NCI-H748 treated with DMSO at 0.1 percent for 48 hours (cell line): ENCODE measurements around the gene IMMP2L.

Experiments
- DNase-seq: peaks from one replicate; lab custom pipeline; 2025; lab: John Stamatoyannopoulos, UW

The IMMP2L gene

DNA sequence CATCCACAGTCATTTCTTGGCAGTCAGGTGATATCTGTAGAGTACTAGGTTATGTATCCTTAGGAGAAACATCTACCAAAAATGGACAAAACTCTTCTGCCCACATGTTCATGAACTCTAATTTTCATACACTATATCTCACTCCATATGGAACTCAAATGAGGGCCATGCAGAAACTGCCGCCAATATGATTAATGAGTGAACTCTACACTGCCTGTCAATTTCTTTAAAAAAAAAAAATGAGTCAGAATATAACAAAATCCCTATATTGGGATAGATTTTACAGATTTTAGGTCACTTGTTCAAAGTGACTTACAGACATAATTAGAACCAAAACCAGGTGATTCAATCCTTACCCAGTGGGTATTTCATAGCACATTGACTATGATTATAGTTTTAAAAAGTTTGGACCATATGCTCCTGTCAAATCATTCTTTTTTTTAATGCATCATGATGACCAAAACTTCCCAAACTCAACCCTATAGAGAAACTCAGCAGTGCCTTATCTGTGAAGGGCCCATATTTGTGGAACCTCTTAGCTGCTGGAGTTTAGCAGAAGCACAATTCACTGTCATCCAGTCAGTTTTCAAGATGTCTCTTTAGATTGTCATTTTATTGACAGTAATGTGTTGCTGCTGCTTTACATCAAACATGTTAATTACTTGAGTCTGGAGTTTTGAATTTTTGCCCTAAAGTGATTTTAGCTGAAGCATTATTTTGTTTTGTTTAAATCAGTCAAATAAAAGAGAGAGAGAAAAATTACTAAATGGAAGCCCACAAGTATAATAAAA is 460.2 kb downstream of the IMMP2L start:
- no peak for DNase-seq

DNA sequence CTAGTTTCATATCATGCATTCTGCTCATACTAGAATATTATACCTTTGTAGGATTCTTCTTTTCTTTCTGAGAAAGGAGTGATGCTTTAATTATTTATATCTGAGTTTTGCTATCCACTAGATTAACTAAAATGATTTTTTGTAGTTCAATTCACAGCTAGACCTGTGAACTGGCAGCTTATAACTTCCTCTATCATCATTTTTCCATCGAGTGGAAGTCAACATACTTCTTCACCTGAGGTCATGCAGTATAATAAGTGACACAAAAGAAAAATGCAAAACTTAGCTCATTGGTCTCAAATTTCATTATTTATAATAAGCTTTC is 463.4 kb downstream of the IMMP2L start:
- DNase-seq = no peak

DNA sequence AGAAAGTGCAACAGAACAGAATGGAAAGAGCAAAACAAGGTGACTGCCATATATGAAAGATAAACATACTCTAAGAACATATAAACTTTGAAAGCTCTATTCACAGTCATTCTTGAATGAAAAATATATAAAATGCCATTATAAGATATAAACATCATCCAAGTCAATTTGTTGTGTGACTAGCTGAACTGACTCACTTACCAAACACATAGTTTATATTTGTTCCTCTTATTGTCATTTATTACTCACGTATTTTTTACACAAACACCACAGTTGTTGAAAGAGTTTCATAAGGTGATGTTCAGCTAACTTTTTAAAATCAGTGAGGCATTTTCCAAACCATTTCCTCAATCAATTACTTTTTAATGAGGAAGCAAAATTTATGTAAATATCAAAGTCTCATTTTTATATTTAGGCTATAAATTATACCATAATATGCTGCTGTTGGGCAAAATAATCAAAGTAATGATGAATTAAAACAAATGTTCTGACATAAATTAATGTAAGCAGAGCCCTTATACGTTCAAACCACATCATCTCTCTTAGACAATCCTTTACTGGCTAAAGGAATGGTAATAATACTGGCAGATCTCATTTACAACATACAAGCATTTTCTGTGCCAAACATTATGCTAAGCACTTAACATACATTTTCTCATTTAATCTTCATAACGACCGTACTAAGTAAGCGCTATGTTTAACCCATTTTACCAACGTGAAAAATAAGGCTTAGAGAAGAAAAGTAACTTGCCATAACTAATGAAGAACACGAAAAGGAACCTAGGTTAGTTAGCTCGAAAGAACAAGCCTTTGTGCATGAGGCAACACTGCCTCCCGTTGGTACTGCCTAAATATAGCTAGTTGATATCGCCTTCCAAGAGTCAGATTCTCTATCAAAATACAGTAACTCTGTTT is 464.0 kb downstream of the IMMP2L start:
- peak; percentile 36 for DNase-seq

DNA sequence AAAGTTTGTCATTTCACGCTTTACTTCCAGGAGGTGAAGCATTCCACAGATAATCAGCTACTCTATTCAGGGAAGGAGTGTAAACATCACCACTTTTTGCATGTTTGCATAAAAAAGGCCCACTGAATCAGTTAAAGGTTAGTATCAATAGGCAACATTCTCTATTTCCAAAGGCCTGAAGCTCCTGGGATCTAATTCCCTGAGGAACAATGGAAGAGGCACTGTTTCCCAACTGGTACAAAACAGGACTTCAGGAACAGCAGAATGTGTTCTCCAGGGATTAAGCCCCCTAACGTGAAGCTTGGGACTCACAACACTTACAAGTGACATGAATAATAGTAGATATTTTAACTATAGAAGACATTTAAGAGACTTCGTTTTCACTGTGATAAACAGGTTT is 465.3 kb downstream of the IMMP2L start:
- DNase-seq = no peak

DNA sequence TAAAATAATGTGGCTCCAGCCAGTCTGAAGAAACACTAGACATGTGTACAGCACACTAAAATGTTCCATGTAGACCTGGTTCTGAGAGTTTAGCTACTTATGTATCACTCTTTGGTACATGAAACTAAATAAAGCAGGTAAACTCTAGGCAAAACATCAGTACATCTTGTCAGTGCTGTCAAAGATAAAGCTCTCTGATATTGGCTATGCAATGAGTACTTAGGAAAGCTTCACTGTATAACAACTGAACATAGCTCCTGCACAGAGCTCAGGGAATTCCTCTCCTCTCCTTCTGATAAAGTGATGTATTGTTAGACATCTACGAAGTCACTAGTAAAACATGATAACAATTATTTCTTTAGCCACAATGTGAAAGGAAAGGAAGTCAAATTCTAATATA is 467.9 kb downstream of the IMMP2L start:
- DNase-seq = no peak

DNA sequence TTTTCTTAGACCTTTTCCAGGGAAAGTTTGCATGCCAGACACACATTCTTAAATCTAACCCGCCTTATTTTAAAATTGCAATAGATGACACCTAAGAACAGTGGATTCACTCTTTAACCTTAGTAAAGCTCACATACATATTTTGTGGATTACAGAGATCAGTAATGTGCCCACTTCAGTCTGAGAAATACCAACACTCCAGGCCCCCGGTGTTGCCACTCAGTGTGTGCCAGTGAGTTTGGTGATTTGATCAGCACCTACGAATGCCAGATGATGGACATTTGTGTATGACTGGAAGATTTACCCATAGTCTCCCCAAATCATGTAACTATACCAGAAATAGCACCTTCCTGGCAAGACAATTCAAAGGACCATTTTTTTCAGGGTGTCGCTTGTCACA is 468.8 kb downstream of the IMMP2L start:
- no peak for DNase-seq

DNA sequence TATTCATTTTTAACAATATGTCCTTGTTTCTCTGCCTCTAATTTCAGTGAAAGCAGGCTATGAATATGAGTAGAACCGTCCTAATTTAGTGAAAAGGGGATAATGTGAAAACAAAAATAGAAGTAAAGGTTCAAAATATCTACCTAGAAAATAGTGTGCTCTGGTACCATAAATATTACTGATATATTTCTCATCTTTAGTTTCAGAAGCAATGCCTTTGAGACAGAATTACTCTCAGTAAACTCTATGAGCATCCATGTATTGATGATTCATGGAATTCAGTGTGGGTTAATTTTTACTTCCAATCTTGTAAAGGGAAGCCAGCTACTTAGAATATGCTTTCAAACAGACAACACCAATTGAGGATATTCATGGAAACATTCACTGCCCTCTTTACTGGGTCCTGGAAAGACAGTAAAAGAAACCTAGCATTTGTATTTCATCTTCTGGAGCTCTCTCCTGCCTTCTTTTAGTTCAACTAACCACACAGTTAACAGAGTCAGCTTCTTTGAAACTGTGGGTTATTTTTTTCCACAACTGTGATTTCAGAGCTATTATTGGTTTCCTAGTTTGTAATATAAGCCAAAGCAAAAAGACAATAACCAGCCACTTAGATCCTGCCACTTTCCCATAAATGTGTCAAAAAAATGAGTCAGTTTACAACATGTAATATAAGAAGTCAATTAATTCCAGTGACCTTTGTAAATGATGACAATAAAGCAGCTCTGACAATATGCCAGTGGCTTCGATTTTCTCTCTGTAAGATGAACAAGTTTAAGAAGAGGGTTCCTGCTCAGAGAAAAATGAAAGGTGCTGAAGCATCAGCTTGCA is 469.7 kb downstream of the IMMP2L start:
- DNase-seq = peak; percentile 60

DNA sequence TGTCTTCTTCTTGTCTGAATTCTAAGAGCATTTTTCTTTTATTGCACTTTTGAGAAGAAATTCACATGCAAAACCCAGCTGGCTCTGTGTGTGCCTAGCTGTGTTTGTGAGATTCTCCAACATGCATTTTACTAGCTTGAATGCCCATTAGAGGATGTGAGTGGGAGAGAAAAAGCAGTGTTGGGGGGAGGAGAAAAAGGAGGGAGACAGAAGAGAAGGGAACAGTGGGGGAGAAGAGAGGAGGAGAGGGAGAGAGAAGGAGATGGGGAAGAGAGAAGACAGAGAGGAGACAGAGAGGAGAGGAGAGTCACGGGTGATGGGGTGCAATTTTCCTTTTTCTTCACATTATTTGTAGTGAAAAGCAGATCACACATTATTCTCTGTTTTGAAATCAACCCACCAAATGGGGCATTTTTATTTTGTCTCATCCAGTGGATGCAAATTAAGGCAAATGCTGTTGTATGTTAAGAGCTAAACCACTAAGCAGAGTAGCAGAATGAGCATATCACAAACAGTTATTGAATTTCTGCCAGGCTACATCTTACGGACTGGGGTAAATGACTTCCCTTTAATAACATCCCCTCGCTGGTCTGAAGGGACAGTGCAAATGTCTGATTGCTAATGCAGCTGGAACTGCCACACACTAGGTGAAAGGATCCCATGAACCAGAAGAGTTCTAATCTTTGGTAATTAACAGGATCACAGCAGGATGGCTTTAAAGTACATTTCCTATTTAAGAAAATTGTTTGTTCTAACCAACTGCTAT is 470.5 kb downstream of the IMMP2L start:
- DNase-seq = peak; percentile 65

DNA sequence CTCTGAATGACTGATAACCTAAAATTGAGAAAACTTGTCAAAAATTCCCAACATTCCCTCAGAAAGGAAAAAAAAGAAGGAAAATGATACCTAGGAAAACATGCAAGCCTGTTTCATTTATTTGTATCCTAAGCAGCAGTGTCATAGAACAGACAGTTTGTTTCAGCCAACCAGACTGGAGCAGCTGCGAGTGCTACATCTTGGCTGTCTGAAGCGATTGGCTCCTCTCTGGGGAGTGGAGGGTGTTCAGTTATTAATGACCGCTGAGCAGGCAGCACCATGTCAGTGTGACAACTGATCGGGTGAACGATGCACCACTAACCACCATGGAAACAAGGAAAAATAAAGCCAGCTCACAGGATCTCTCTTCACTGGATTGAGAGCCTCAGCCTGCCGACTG is 471.4 kb downstream of the IMMP2L start, which contains the start of gene LRRN3:
Gene LRRN3, plus strand, starts transcription at position 282 of the 400 bp plus-strand sequence. CDS start 31,646 bp downstream, outside the sequence.
- DNase-seq = peak; percentile 82

DNA sequence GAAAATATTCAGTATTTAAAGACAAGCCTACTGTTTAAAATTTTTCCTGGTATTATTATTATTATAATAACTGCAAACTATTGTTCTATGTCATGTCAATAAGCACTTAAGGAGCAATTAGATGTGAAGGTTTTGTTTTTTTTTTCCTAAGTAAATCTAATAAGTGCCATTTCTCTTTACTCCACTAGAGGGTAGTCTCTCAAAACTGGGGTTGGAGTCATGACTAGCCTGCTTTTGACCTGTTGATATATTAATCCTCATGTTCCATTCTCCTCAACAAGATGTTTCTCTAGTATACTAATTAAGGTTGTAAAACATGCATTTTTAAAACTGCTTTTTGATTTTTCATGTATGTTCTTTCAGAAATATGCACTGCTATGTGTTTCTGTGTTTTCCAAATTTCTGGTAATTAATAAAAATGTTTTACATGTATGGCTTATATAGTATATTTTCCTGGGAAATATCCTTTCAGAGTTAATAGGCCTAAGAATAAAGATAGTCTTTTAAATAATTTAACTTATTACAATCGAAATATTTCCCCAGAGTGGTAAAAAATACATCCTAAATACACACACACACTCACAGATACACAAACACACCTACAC is 472.4 kb downstream of the IMMP2L start:
- DNase-seq = peak; percentile 80

DNA sequence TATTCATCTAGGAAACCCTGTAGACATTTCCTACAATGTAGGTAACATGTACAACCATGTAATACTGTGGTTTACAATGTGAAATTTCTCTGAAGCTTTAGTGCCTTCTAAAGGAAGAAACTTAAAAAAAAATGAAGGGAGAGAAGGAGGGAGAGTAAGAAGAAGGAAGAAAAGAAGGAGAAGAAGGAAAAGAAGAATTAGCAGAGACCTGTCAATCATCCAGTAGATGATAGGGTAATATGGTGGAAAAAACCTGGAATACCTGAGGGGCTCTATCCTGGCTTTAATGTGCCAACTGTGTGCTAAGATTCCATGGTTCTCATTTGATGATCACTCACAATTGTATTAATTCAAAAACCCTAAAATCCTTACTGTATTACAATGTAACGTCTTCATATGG is 474.0 kb downstream of the IMMP2L start:
- no peak for DNase-seq

DNA sequence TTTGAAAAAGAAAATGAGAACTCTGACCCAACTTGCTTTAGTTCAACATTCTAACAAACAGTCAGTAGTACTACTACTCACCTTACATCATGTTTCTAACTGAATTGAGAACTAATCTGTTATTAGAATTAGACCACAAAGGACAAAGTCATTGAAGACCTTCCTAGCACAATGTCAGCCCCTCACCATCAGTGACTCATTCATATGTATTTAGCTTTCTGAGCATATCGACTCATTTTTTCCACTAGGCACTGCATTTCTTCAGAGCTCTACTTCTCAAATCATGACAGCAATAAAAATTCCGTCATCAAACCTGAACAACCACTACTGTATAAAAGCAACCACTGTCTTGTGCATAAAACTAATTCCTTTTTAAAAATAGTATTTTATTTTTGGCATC is 475.8 kb downstream of the IMMP2L start:
- no peak for DNase-seq

DNA sequence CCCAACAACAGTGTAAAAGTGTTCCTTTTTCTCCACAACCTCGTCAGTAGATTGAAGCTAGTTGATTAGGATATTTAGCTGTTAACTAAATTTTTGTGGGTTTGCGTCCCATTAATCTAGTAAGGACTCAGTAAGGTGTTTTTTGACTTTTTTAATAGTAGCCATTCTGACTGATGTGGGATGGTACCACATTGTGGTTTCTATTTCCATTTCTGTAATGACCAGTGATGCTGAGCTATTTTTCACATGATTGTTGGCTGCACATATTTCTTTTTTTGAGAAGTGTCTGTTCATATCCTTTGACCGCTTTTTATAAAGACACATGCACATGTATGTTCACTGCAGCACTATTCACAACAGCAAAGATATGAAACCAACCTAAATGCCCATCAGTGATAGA is 476.9 kb downstream of the IMMP2L start:
- DNase-seq = no peak

DNA sequence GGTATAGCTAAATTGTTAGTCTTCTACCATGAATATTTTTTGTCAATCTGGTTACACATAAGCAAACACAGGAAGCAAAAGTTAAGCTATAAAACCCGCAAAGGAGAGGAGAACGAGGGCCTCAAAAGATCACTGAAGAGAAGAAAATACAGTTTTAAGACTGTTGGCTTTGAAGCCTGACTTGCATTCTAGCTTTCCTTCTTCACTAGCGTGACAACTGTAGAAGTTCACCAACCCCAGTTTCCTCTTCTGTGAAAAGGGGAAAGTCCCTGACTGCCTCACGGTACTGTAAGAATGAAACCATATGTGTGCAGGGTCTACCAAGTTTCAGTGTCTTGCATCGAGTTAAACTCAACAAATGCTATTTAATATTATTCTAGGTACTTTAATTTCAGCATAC is 478.9 kb downstream of the IMMP2L start:
- DNase-seq = no peak

DNA sequence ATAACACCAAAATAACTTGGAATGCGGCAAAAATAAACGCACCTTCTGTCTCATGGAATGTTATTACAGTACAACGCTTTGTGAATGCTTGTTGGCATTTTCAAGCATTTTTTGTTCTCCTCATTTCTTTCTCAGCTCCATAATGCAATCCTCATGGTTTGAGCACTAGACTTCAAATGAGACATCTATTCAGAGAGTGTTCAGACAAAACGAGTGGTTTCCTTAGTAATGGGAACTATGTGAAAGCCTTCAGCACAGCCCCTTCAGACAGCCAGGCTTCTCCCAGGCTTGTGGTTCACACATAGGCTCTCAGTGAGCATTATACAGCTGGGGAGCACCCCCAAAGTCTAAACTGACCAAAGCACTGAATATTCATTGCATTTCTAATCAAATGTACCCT is 479.9 kb downstream of the IMMP2L start:
- DNase-seq = no peak

DNA sequence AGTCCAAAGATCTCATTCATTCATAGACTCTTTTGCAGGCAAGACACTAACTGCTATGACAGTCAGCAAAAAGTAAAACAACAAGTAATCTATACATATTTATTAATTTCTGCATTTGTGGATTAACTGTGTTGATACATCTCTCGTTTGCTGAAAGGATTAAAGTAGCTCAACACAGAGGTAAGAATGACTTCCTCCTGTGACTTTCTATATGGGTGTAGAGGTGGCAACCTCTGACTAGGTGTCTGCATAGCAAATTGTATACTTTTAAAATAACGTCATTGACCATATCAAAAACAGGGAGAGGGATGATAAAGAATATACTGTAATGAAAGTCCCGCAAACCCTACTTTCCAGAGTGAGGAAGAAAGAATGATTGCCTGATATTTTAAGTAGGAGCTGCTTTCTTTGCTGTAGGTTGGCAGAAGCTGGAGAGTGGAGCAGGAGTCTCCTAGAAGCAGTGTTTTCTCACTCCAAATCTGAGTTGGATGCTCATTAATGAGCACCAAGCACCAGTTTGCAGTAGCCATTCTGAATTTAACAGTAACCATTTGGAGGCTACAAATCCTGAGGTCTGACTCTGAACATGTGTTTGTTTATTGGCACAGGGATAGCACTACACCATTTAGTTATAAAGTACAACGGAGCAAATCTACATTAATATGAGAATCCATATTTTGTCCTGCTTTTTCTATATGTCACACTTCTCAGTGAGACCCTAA is 480.6 kb downstream of the IMMP2L start:
- no peak for DNase-seq

DNA sequence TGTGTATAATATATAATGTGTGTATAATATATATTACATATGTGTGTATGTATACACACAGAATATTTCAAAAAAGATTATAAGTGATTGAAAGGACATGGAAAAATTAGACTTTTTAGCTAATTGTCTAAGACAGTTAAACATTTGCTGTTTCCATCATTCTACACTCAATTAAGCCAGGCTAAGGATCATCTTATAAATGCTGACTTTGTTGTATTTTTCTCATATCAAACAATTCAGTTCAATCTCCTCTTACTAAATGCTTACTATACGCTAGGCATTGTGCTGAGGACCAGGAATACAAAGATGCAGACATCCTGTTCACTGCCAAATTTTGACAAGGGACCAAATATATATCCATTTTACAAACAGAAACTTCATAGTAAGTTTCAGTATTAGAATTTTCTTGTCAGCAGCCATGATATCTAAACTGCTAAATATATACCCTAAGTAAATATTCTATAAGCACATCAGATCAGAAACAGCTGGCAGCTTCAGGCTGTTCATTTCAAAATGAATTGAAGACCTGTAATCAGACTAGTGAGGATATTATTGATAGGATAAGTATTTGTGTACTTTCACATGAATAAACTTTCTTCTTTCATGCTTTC is 481.7 kb downstream of the IMMP2L start:
- DNase-seq = no peak

DNA sequence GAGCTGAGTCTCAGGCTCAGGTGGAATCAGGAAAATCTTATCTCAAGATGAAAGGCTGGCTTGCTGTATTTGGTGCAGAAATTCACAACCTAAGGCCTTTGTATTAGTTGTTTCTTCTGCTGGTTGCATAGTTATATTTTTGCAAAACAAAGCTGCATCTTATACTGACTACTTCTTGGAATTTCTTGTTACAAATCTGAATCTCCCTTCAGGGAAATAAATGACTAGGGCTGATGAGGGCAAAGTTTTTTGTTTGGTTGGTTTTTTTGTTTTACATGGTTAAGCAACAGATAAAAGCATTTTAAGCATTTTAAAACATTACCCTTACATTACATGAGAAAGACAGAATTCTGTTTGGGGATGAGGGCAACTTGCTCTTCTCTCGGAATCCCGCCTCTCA is 485.3 kb downstream of the IMMP2L start:
- DNase-seq = no peak

DNA sequence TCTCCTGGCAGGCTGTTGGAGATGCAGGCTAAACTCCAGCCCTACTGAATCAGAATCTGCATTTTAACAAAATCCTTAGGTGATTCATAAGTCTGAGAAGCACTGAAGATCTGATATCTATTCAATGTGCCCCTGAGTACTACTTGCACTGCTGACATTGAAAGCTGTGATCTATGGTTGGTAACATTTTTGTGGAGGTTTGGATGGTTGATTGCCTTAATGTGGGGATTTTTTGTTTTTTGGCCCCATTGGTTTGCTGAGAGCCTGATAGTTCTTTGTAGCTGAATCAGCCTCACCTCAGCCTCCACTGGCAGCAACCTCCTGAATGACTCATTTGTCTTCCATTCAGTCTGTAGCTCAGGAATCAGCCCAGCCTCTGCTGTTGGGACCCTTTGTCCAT is 486.1 kb downstream of the IMMP2L start:
- DNase-seq = no peak

DNA sequence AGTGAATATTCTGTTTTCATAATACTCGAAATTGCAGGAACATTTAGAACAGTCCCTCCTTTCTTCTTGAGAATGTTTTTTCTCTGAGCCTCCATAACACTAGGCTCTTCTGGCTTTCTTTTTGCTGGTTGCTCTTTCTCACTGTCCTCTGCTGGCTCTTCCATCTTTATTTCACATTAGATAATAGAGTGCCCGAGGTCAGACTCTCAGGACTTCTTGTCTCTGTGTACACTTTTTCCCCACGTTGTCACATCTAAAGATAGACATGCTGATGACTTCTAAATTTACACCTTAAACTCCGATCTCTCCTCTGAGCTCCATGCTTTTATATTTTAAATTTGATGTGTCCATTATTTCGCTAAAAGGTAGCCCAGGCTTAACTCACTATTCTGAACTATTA is 486.8 kb downstream of the IMMP2L start:
- DNase-seq = no peak
